WTC11 (cell line): ENCODE results near the gene MAP4K4. TPM values are rescaled to one million over a fixed set of nuclear protein-coding genes. Genes with fewer than 3 reads are reported as not detected.

ENCODE experiments used
- ATAC-seq: fragments of 200-7000 bp; cut with Tn5 transposase; 2 replicates; pipeline ENCODE4 v1.10.0; 2021; ENCODE audit warnings: mild to moderate bottlenecking, moderate library complexity
- CTCF ChIA-PET: fragments of 300-600 bp; sonication (Branson Sonifier 250); formaldehyde crosslinking; loops from one replicate; lab custom pipeline; 2021; ENCODE audit warnings: antibody characterized with exemption; lab: Charles Lee
- POLR2A ChIA-PET: fragments of 350-600 bp; sonication (Branson Sonifier 250); formaldehyde crosslinking; loops from one replicate; lab custom pipeline; 2021; ENCODE audit warnings: antibody characterized with exemption; lab: Charles Lee
- DNase-seq: peaks from one replicate; pipeline ENCODE4 v3.0.0; 2021; ENCODE audit warnings: low spot score
- H3K27ac Mint-ChIP-seq: 2 replicates; pipeline ENCODE4 v1.8.0; 2021; ENCODE audit warnings: mixed read lengths
- H3K27me3 Mint-ChIP-seq: 2 replicates; pipeline ENCODE4 v1.8.0; 2021; ENCODE audit warnings: low read depth, mild to moderate bottlenecking, moderate library complexity, mixed read lengths
- H3K36me3 Mint-ChIP-seq: 2 replicates; pipeline ENCODE4 v1.8.0; 2021; ENCODE audit warnings: mixed read lengths
- H3K4me1 Mint-ChIP-seq: 2 replicates; pipeline ENCODE4 v1.8.0; 2022; ENCODE audit warnings: mixed read lengths
- H3K4me3 Mint-ChIP-seq: 2 replicates; pipeline ENCODE4 v1.8.0; 2021; ENCODE audit warnings: mild to moderate bottlenecking, moderate library complexity, mixed read lengths
- H3K9me3 Mint-ChIP-seq: 2 replicates; pipeline ENCODE4 v1.8.0; 2021; ENCODE audit warnings: mixed read lengths
- ATF2 ChIP-seq: sonication (generic); formaldehyde crosslinking; IDR thresholded peaks from 2 replicates; pipeline ENCODE4 v1.8.1; 2022; ENCODE audit warnings: low read depth, missing genetic modification reagents, borderline replicate concordance
- ESRRA ChIP-seq: sonication (generic); formaldehyde crosslinking; IDR thresholded peaks from 2 replicates; pipeline ENCODE4 v1.8.1; 2022; ENCODE audit warnings: mild to moderate bottlenecking, missing genetic modification reagents, borderline replicate concordance
- HMGA2 ChIP-seq: fragments of 250-450 bp; sonication (Bioruptor Pico); IDR thresholded peaks from 2 replicates; pipeline ENCODE4 v1.4.0; 2021; ENCODE audit warnings: mild to moderate bottlenecking, moderate library complexity
- JAZF1 ChIP-seq: fragments of 250-450 bp; sonication (Bioruptor Pico); IDR thresholded peaks from 2 replicates; pipeline ENCODE4 v1.9.0; 2021; ENCODE audit warnings: moderate library complexity, mild to moderate bottlenecking, inconsistent platforms
- MXD4 ChIP-seq: fragments of 250-450 bp; sonication (Bioruptor Pico); IDR thresholded peaks from 2 replicates; pipeline ENCODE4 v1.8.0; 2021; ENCODE audit warnings: mild to moderate bottlenecking, moderate library complexity, borderline replicate concordance
- RORB ChIP-seq: fragments of 250-450 bp; sonication (Bioruptor Pico); IDR thresholded peaks from 2 replicates; pipeline ENCODE4 v1.9.0; 2021; ENCODE audit warnings: mild to moderate bottlenecking
- SOX15 ChIP-seq: fragments of 250-450 bp; sonication (Bioruptor Pico); IDR thresholded peaks from 2 replicates; pipeline ENCODE4 v1.9.0; 2021; ENCODE audit warnings: mild to moderate bottlenecking
- STAT6 ChIP-seq: sonication (generic); formaldehyde crosslinking; conservative IDR thresholded peaks from 2 replicates; pipeline ENCODE4 v1.8.1; 2023; ENCODE audit warnings: mild to moderate bottlenecking, low read depth, missing genetic modification reagents, moderate library complexity
- TEAD1 ChIP-seq: sonication (generic); formaldehyde crosslinking; IDR thresholded peaks from 2 replicates; pipeline ENCODE4 v1.8.0; 2022; ENCODE audit warnings: mild to moderate bottlenecking, missing genetic modification reagents
- ZBTB21 ChIP-seq: sonication (generic); formaldehyde crosslinking; IDR thresholded peaks from 2 replicates; pipeline ENCODE4 v1.8.1; 2023; ENCODE audit warnings: mild to moderate bottlenecking, missing genetic modification reagents, borderline replicate concordance
- ZNF263 ChIP-seq: sonication (generic); formaldehyde crosslinking; IDR thresholded peaks from 2 replicates; pipeline ENCODE4 v1.8.1; 2022; ENCODE audit warnings: low read depth, mild to moderate bottlenecking, moderate library complexity, missing genetic modification reagents
- ZNF532 ChIP-seq: fragments of 250-450 bp; sonication (Bioruptor Pico); IDR thresholded peaks from 2 replicates; pipeline ENCODE4 v1.9.0; 2021; ENCODE audit warnings: mild to moderate bottlenecking, borderline replicate concordance
- total RNA-seq: library from RNA; stranded (reverse); gene quantifications from 3 replicates; pipeline ENCODE4 v1.2.3, GENCODE V29; 2021

MAP4K4 gene
- total RNA-seq, 1 experiment from 2014 or later, result 112 TPM

- no peak for TF ChIP-seq STAT6 (CRISPR knock-in tag)
Measured at GRCh38 chr2:101828673-101829334, 131.3 kb downstream of the MAP4K4 start (continued).

GRCh38 chr2:101829429-101829828, 131.9 kb downstream of the MAP4K4 start:
- TF ChIP-seq ATF2 (CRISPR knock-in tag), result no peak
- no peak for TF ChIP-seq ZNF532 (CRISPR knock-in tag)
- no peak for TF ChIP-seq ESRRA (CRISPR knock-in tag)
- no peak for TF ChIP-seq JAZF1 (CRISPR knock-in tag)
- no peak for TF ChIP-seq ZNF263
- Mint-ChIP-seq H3K27ac (no peak overlapping the region), H3K36me3 (peaks cover 24% of the 10 kb centered on the region), H3K27me3 (no peaks in the 10 kb centered on the region), H3K4me3 (no peak overlapping the region), H3K9me3 (no peaks in the 10 kb centered on the region), H3K4me1 (peaks cover 15% of the 10 kb centered on the region)
- ATAC-seq (no peak), DNase-seq (no peak)
- ChIA-PET POLR2A (no interaction called here), CTCF (no interaction called here)

- TF ChIP-seq RORB (CRISPR knock-in tag), result no peak
- ATAC-seq (no peak), DNase-seq (no peak)
- Mint-ChIP-seq H3K36me3 (peaks cover 31% of the 10 kb centered on the region), H3K9me3 (no peaks in the 10 kb centered on the region), H3K27me3 (no peaks in the 10 kb centered on the region), H3K4me3 (no peak overlapping the region), H3K4me1 (peaks cover 15% of the 10 kb centered on the region), H3K27ac (no peak overlapping the region)
- ChIA-PET POLR2A (no interaction called here), CTCF (interaction anchor here (2.4 kb wide), 1 partner anchor 37 kb away, joined by 17 read pairs; no protein-coding TSS in a partner anchor)
Measured at GRCh38 chr2:101830146-101830545, 132.6 kb downstream of the MAP4K4 start.

GRCh38 chr2:101830555-101830954, 133.0 kb downstream of the MAP4K4 start:
- Mint-ChIP-seq H3K27ac (peak overlapping the region; percentile 64), H3K27me3 (no peaks in the 10 kb centered on the region), H3K4me3 (no peak overlapping the region), H3K4me1 (peaks cover 15% of the 10 kb centered on the region), H3K9me3 (no peaks in the 10 kb centered on the region), H3K36me3 (peaks cover 34% of the 10 kb centered on the region)
- CTCF ChIA-PET, result interaction anchor here (1.2 to 2.4 kb wide), 7 partner anchors 8 to 138 kb away, joined by 3 to 17 read pairs (median 6); no protein-coding TSS in a partner anchor
- ATAC-seq (no peak), DNase-seq (no peak)
- POLR2A ChIA-PET, result no interaction called here
- TF ChIP-seq MXD4 (CRISPR knock-in tag) (no peak), SOX15 (CRISPR knock-in tag) (no peak), TEAD1 (CRISPR knock-in tag) (no peak), ZBTB21 (no peak), HMGA2 (CRISPR knock-in tag) (no peak)
